ENCODE data around the gene PID1.

DNA sequence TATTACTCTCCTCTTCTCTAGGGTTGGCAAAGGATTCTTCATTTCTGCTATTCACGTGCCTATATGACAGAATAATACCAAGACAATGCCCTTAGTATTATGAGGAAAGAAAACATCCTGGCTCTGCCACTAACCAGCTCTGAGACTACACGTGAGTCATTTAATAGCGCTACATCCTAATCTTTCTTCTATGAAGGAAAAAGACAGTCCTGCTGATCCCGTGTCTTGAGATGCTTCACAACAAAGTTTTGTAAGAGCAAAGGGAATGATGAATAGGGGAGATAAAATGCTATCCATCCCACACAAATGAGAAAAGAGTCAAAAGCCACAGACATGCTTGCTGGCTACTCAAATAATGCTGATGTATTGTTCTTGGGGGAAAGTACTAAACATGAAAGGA, 152.8 kb downstream of the PID1 start:
- TF ChIP-seq GABPA (IDR thresholded peaks at IDR 0.05; ENCODE audit: low read depth) (no peak), POLR2AphosphoS5 (IDR thresholded peaks at IDR 0.05; ENCODE audit: low read depth) (no peak)
- TF ChIP-seq, protein P1, sequence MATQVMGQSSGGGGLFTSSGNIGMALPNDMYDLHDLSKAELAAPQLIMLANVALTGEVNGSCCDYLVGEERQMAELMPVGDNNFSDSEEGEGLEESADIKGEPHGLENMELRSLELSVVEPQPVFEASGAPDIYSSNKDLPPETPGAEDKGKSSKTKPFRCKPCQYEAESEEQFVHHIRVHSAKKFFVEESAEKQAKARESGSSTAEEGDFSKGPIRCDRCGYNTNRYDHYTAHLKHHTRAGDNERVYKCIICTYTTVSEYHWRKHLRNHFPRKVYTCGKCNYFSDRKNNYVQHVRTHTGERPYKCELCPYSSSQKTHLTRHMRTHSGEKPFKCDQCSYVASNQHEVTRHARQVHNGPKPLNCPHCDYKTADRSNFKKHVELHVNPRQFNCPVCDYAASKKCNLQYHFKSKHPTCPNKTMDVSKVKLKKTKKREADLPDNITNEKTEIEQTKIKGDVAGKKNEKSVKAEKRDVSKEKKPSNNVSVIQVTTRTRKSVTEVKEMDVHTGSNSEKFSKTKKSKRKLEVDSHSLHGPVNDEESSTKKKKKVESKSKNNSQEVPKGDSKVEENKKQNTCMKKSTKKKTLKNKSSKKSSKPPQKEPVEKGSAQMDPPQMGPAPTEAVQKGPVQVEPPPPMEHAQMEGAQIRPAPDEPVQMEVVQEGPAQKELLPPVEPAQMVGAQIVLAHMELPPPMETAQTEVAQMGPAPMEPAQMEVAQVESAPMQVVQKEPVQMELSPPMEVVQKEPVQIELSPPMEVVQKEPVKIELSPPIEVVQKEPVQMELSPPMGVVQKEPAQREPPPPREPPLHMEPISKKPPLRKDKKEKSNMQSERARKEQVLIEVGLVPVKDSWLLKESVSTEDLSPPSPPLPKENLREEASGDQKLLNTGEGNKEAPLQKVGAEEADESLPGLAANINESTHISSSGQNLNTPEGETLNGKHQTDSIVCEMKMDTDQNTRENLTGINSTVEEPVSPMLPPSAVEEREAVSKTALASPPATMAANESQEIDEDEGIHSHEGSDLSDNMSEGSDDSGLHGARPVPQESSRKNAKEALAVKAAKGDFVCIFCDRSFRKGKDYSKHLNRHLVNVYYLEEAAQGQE (IDR thresholded peaks at IDR 0.05; ENCODE audit: insufficient replicate concordance, low read depth): no peak
- TF ChIP-seq, protein P2, sequence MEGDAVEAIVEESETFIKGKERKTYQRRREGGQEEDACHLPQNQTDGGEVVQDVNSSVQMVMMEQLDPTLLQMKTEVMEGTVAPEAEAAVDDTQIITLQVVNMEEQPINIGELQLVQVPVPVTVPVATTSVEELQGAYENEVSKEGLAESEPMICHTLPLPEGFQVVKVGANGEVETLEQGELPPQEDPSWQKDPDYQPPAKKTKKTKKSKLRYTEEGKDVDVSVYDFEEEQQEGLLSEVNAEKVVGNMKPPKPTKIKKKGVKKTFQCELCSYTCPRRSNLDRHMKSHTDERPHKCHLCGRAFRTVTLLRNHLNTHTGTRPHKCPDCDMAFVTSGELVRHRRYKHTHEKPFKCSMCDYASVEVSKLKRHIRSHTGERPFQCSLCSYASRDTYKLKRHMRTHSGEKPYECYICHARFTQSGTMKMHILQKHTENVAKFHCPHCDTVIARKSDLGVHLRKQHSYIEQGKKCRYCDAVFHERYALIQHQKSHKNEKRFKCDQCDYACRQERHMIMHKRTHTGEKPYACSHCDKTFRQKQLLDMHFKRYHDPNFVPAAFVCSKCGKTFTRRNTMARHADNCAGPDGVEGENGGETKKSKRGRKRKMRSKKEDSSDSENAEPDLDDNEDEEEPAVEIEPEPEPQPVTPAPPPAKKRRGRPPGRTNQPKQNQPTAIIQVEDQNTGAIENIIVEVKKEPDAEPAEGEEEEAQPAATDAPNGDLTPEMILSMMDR (IDR thresholded peaks at IDR 0.05; ENCODE audit: insufficient read depth, low read length): no peak
